K562 (cell line): ENCODE measurements around the gene RPL27. TPM values are rescaled to one million over a fixed set of nuclear protein-coding genes. Genes with fewer than 3 reads are reported as not detected.

ENCODE experiments used
- CBX2 ChIP-seq: fragments of 200-600 bp; sonication (generic); IDR thresholded peaks from one replicate; pipeline ENCODE4 v1.6.1; 2012; ENCODE audit warnings: mild to moderate bottlenecking, low read length, inconsistent platforms; ENCODE audit not compliant: insufficient read depth, poor library complexity, severe bottlenecking
- ESRRB ChIP-seq: fragments of 250-450 bp; sonication (Bioruptor Pico); IDR thresholded peaks from 2 replicates; pipeline ENCODE4 v1.5.0; 2020; ENCODE audit warnings: mild to moderate bottlenecking, moderate library complexity, borderline replicate concordance
- ETV5 ChIP-seq: sonication (generic); formaldehyde crosslinking; IDR thresholded peaks from 2 replicates; pipeline ENCODE4 v1.4.0; 2020; ENCODE audit warnings: low read depth, mild to moderate bottlenecking, missing genetic modification reagents
- FIP1L1 ChIP-seq: fragments of 200-400 bp; formaldehyde crosslinking; IDR thresholded peaks from 2 replicates; pipeline ENCODE4 v1.6.1; 2018; ENCODE audit warnings: mild to moderate bottlenecking, low read depth, low read length; ENCODE audit not compliant: poor library complexity, severe bottlenecking
- GABPB2 ChIP-seq: fragments of 250-450 bp; sonication (Bioruptor Pico); conservative IDR thresholded peaks from 2 replicates; pipeline ENCODE4 v1.5.1; 2021; ENCODE audit warnings: mild to moderate bottlenecking
- HMG20B ChIP-seq: fragments of 250-450 bp; sonication (Bioruptor Pico); IDR thresholded peaks from 2 replicates; pipeline ENCODE4 v1.5.0; 2021; ENCODE audit warnings: mild to moderate bottlenecking
- HMGN3 ChIP-seq: IDR thresholded peaks from 2 replicates; pipeline ENCODE4 v1.6.1; 2011; ENCODE audit warnings: borderline replicate concordance, low read depth, mild to moderate bottlenecking, mixed read lengths, low read length; ENCODE audit not compliant: insufficient read length; ENCODE audit errors: extremely low read depth
- HNRNPK ChIP-seq: fragments of 200-400 bp; formaldehyde crosslinking; IDR thresholded peaks from one replicate; pipeline ENCODE4 v1.6.1; 2018; ENCODE audit warnings: mild to moderate bottlenecking, low read depth, low read length; ENCODE audit not compliant: poor library complexity, severe bottlenecking
- HNRNPL ChIP-seq: fragments of 200-400 bp; formaldehyde crosslinking; IDR thresholded peaks from 2 replicates; pipeline ENCODE4 v1.6.1; 2017; ENCODE audit warnings: low read depth, mild to moderate bottlenecking, low read length
- MBD2 ChIP-seq: sonication (generic); IDR thresholded peaks from 2 replicates; pipeline ENCODE4 v1.6.1; 2016; ENCODE audit warnings: low read depth, borderline replicate concordance
- NCOR1 ChIP-seq: fragments of 450-650 bp; IDR thresholded peaks from 2 replicates; pipeline ENCODE4 v1.6.1; 2016; ENCODE audit warnings: mild to moderate bottlenecking, moderate library complexity
- RBM34 ChIP-seq: fragments of 200-400 bp; formaldehyde crosslinking; IDR thresholded peaks from 2 replicates; pipeline ENCODE4 v1.6.1; 2018; ENCODE audit warnings: low read length, borderline replicate concordance; ENCODE audit not compliant: insufficient read depth
- SIN3A ChIP-seq, 2 experiments: fragments of 150-350 bp in 1 of 2; IDR thresholded peaks; 2 replicates each; pipeline ENCODE4 v1.6.1; 2011 to 2016; ENCODE audit warnings: borderline replicate concordance in 2 of 2, low read depth in 2 of 2, low read length in 2 of 2, mild to moderate bottlenecking in 2 of 2, moderate library complexity in 2 of 2; ENCODE audit not compliant: control insufficient read depth in 1 of 2
- TAL1 ChIP-seq: fragments of 450-650 bp; IDR thresholded peaks from 2 replicates; pipeline ENCODE4 v1.6.1; 2016; ENCODE audit warnings: mild to moderate bottlenecking
- ZBED1 ChIP-seq: IDR thresholded peaks from 2 replicates; pipeline ENCODE4 v1.6.1; 2014
- ZBTB7A ChIP-seq: IDR thresholded peaks from 2 replicates; pipeline ENCODE4 v1.6.1; 2011; ENCODE audit warnings: low read depth, mild to moderate bottlenecking, low read length, moderate library complexity, borderline replicate concordance; ENCODE audit not compliant: control insufficient read depth
- ZFX ChIP-seq: sonication (generic); formaldehyde crosslinking; IDR thresholded peaks from 2 replicates; pipeline ENCODE4 v1.8.0; 2022; ENCODE audit warnings: mild to moderate bottlenecking, missing genetic modification reagents, moderate library complexity
- ZNF133 ChIP-seq: fragments of 250-450 bp; sonication (Bioruptor Pico); IDR thresholded peaks from 2 replicates; pipeline ENCODE4 v1.4.0; 2020; ENCODE audit warnings: mild to moderate bottlenecking
- ZNF280A ChIP-seq: fragments of 450-650 bp; IDR thresholded peaks from 2 replicates; pipeline ENCODE4 v1.6.1; 2018; ENCODE audit warnings: mild to moderate bottlenecking, low read depth; ENCODE audit not compliant: partially characterized antibody
- ZNF436 ChIP-seq: fragments of 250-450, 450-650 bp; sonication (Bioruptor Pico); formaldehyde crosslinking; IDR thresholded peaks from 2 replicates; pipeline ENCODE4 v1.7.0; 2020; ENCODE audit warnings: mild to moderate bottlenecking
- ZNF764 ChIP-seq: fragments of 250-450 bp; sonication (Bioruptor Pico); IDR thresholded peaks from 2 replicates; pipeline ENCODE4 v1.4.0; 2020; ENCODE audit warnings: low read depth, mild to moderate bottlenecking, moderate library complexity
- polyA plus RNA-seq, 8 experiments: library from polyadenylated mRNA; depleted of rRNA in 4 of 8; stranded (reverse) in 5 of 8; unstranded in 3 of 8; fragments of >200 nt; fragmentation: Nextera tagmentation in 2 of 8; fragmentation: Illumina TruSeq in 1 of 8; extraction: Ambion mirVana in 2 of 8; extraction: Trizol in 1 of 8; gene quantifications; 2 replicates each; pipeline versions ENCODE4 v1.2.1 to v1.2.3, GENCODE V29; 2011 to 2014; ENCODE audit warnings: inconsistent platforms in 1 of 8, missing spikeins in 1 of 8
- total RNA-seq, 7 experiments: library from RNA; depleted of rRNA in 6 of 7; stranded (reverse); fragments of >200 nt in 6 of 7; fragmentation: Illumina TruSeq in 2 of 7; extraction: Trizol in 2 of 7; gene quantifications; 2 replicates each; pipeline versions ENCODE4 v1.2.1 to v1.2.3, GENCODE V29; 2011 to 2021; ENCODE audit warnings: low replicate concordance in 1 of 7
- TF ChIP-seq, protein P1 (sequence below): fragments of 450-650 bp; IDR thresholded peaks from 2 replicates; pipeline ENCODE4 v1.6.1; 2017; ENCODE audit warnings: antibody characterized with exemption
- TF ChIP-seq, protein P2 (sequence below): sonication (generic); formaldehyde crosslinking; IDR thresholded peaks from 2 replicates; pipeline ENCODE4 v1.8.0; 2022; ENCODE audit warnings: mild to moderate bottlenecking, missing genetic modification reagents, borderline replicate concordance

The RPL27 gene
- total and polyA plus RNA-seq, 9 of the 15 experiments (the other 6 are each of a cell fraction or from before 2014, with no cell fraction given): 1,539 to 6,155 (median 3,710) TPM

DNA sequence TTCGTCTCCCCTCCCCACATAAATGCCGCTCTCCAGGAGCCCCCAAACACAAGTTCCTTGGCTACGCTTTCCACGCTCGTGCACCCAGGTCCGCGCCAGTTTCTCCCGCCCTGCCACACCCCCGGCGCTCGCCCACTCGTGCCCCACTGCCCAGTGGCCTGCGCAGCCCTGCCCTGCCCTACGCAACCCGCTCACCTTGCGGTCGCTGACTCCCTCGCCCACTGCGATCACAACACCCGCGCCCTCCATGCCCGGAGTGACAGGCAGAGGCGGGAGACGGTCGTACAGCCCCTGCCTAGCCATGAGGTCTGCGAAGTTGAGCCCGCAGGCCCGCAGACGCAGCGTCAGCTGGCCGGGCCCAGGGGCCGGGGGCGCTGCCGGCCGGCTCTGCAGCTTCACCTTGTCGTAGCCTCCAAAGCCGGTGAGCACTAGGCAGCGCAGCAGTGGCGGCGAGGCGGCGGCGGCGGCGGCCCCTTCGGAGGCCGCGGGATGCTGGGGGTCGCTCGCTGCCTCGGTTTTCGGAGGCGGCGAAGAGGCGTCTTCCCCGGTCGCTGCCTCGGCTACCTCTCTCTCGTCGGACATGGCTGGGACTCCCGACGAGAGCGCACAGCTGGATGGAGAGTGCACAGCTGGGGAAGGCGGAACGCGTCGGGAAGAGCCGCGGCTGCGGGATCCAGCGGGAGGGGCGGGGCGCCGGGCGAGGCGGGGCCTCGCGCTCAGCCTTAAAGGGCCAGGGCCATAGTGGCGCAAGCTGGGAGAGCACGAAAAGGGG lies 23.7 kb downstream of the RPL27 start, which contains the start of gene VAT1 (continued):
- TF ChIP-seq HMG20B (CRISPR knock-in tag) (no peak; the same call in 1 of the 2 replicates), HMGN3 (peak; percentile 50), HNRNPK (peak; percentile 29), GABPB2 (no peak), NCOR1 (no peak), ZNF436 (CRISPR knock-in tag) (no peak), CBX2 (no peak), ZBED1 (no peak), RBM34 (no peak), FIP1L1 (peak; percentile 79), ZNF280A (no peak), ZNF133 (CRISPR knock-in tag) (no peak), ZNF764 (CRISPR knock-in tag) (no peak), ZBTB7A (peak; percentile 81), MBD2 (no peak), ESRRB (no peak), SIN3A (IDR thresholded peaks at IDR 0.05; ENCODE audit: borderline replicate concordance in 2 of 2, control insufficient read depth in 1 of 2, low read depth in 2 of 2, low read length in 2 of 2) (peak; percentile 71 to 89; a peak in 3 of 4 replicates), TAL1 (no peak), ETV5 (CRISPR knock-in tag) (no peak), HNRNPL (no peak), ZFX (CRISPR knock-in tag) (peak; percentile 85)
- TF ChIP-seq, protein P1, sequence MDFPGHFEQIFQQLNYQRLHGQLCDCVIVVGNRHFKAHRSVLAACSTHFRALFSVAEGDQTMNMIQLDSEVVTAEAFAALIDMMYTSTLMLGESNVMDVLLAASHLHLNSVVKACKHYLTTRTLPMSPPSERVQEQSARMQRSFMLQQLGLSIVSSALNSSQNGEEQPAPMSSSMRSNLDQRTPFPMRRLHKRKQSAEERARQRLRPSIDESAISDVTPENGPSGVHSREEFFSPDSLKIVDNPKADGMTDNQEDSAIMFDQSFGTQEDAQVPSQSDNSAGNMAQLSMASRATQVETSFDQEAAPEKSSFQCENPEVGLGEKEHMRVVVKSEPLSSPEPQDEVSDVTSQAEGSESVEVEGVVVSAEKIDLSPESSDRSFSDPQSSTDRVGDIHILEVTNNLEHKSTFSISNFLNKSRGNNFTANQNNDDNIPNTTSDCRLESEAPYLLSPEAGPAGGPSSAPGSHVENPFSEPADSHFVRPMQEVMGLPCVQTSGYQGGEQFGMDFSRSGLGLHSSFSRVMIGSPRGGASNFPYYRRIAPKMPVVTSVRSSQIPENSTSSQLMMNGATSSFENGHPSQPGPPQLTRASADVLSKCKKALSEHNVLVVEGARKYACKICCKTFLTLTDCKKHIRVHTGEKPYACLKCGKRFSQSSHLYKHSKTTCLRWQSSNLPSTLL: no peak
- TF ChIP-seq, protein P2, sequence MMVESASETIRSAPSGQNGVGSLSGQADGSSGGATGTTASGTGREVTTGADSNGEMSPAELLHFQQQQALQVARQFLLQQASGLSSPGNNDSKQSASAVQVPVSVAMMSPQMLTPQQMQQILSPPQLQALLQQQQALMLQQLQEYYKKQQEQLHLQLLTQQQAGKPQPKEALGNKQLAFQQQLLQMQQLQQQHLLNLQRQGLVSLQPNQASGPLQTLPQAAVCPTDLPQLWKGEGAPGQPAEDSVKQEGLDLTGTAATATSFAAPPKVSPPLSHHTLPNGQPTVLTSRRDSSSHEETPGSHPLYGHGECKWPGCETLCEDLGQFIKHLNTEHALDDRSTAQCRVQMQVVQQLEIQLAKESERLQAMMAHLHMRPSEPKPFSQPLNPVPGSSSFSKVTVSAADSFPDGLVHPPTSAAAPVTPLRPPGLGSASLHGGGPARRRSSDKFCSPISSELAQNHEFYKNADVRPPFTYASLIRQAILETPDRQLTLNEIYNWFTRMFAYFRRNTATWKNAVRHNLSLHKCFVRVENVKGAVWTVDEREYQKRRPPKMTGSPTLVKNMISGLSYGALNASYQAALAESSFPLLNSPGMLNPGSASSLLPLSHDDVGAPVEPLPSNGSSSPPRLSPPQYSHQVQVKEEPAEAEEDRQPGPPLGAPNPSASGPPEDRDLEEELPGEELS (CRISPR knock-in tag): peak; percentile 17; the same call in 1 of the 2 replicates
